GM20000 (cell line): ENCODE measurements around the gene SH2D4B.
"Not testable (repeated sequence)": the region's sequence is repeated elsewhere in the genome, so short reads cannot be mapped to it uniquely, and the experiment has no call there.

Source experiments
- DNase-seq: peaks from one replicate; pipeline ENCODE4 v3.0.0; 2012; ENCODE audit warnings: low spot score
- CTCF ChIP-seq: IDR thresholded peaks from 2 replicates; pipeline ENCODE4 v1.5.1; 2012; ENCODE audit warnings: mild to moderate bottlenecking, control low read depth; ENCODE audit errors: extremely low read depth, missing control alignments

Gene SH2D4B

GRCh38 chr10:80542652-80543318 lies 5.1 kb downstream of the SH2D4B start:
- peak; percentile 22 for DNase-seq
- no peak for TF ChIP-seq CTCF

GRCh38 chr10:80543319-80543672 lies 5.6 kb downstream of the SH2D4B start:
- DNase-seq: not testable (repeated sequence)

- no peak for DNase-seq
- no peak for TF ChIP-seq CTCF
Observed at GRCh38 chr10:80544316-80544953, 6.7 kb downstream of the SH2D4B start.

GRCh38 chr10:80545258-80545881 lies 7.7 kb downstream of the SH2D4B start:
- peak; percentile 9 for DNase-seq
- no peak for TF ChIP-seq CTCF

- no peak for TF ChIP-seq CTCF
- no peak for DNase-seq
Observed at GRCh38 chr10:80552151-80552646, 14.5 kb downstream of the SH2D4B start.

- TF ChIP-seq CTCF: no peak
Observed at GRCh38 chr10:80553436-80553835, 15.7 kb downstream of the SH2D4B start.

GRCh38 chr10:80554050-80554449 lies 16.3 kb downstream of the SH2D4B start:
- no peak for TF ChIP-seq CTCF

More at GRCh38 chr10:80553436-80553835, 15.7 kb downstream of the SH2D4B start:
- DNase-seq: no peak

More at GRCh38 chr10:80554050-80554449, 16.3 kb downstream of the SH2D4B start:
- no peak for DNase-seq
